ENCODE measurements around the gene TSEN15.
A peak's percentile ranks its signal among the peaks of the same experiment; 100 is the strongest.

TSEN15 gene

DNA sequence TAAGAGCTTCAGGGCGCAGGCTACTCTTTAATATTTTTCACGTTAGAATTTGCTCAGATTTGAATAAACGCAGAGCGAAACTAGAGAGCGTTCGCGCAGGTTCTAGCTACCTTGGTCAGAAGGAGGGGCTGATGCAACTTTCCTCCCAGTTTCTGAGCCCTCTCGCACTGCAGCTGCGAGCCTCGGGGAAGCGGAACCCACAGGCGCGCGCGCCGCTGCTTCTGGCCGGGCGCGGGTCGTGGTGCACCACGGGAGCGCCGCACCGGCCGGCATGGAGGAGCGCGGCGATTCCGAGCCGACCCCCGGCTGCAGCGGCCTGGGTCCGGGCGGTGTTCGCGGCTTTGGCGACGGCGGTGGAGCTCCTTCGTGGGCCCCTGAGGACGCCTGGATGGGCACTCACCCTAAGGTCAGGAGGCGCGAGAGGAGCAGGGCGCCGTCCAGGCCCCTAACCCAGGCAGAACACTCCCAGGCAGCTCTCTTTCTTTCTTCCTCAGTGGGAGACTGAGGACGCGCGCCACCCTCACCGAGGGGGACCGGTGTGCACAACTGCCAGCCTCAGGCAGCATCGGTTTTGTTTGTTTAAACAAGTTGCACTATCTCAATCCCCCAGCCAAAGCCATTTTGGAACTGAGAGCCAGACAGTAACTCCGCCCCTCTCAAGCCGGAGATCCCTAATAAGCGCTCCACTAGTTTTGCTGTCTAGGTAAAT is at the start of gene TSEN15:
Gene TSEN15 (plus strand): TSS at position 246 of the 709 bp plus-strand sequence. CDS start 26 bp downstream, at position 272.
- DNase-seq (ENCODE audit: low read depth in 1 of 2, low spot score in 1 of 2), result peak; percentile 64 to 72

DNA sequence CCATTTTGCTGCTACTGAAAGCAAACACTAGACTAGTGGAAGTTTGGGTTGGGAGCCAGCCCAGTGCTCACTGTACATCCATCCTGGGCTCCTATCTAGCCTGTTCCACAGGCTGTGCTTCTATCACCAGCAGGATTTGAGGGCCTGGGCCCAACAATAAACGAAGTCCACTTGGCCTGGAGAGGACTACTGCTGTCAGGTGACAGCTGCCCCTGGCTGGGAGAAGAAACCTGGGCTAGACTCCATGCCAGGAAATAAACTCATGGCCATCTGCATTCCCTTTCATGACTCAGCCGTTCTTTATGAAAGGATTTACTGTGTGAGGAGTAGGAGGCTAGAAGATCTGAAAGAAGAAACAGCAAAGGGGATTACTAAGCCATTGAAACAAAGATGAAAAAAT is 49.5 kb upstream of the TSEN15 start:
- no peak for DNase-seq (ENCODE audit: low read depth in 1 of 2, low spot score in 1 of 2)

DNA sequence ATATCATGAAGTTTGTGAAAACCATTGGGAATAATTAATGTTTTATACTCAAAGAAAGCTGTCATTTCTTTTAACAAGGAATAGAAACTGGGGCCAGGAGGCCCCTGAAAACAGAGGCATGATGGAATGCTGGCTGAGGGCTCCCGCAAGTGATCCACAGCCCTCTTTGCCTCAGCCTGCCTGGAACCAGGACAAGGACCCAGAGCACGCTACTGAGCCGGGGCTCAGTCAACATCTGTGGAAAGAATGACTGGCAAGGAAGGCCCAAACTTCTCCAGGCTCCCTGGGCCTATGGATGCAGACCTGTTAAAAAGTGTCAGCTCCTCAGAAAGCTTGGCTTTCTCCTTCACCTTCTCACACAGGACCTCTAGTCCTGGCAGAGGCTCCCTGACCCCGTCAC is 46.6 kb upstream of the TSEN15 start:
- DNase-seq (ENCODE audit: low read depth in 1 of 2, low spot score in 1 of 2), result no peak

DNA sequence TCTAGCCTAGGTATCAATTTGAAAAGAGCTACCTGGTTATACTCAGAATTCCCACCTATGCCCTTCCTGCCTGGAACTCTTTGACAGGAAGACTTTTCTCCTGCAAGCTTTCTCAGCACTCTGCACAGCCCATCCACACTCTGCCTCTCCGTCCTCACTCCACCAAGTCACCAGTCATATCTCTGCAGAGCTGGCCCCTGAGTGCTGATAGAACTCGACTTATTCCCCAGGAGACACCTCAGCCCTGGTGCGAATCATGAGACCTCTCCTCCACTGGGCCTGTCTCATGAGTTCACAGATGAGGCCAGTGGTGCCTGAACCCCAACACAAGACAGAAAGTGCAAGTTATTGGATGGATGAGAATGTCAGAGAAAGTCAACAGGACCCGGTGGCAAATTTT is 46.0 kb upstream of the TSEN15 start:
- no peak for DNase-seq (ENCODE audit: low read depth in 1 of 2, low spot score in 1 of 2)

DNA sequence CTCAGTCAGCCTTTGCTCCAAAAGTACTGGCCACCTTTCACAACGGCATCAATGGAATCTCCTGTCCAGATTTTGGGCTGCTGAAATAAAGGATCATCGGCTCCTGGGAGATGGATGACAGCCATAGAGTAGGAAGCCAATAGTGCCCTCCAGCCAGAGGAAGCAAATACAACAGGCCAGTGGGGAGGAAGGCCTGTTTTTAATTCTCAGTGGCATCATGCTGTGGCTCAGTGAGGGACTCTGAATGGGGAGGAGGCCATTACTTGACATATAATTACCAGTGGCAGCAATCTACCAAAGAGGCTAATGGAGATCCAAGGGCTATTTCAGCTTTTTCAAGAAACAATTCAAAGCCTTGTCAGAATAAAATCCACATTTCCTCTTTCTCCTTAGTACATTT is 40.7 kb upstream of the TSEN15 start:
- DNase-seq (ENCODE audit: low read depth in 1 of 2, low spot score in 1 of 2), result no peak

DNA sequence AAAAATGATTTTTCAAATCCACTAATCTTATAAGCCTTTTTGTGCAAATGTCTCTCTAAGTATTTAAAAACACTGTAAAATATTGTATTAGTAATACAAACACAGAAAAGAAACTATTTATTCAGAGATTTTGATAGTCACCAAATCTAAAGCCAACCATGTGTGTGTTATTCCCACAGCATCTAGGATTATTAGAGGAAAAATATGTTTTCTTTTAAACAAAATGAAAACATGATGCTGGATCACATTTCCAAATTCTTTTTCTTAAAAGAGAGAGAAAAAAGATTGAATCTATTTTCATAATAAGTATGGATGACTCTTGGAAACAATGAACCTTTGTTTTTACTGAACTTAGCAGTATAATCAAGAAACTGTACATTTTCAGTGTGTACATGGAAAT is 39.3 kb upstream of the TSEN15 start:
- DNase-seq (ENCODE audit: low read depth in 1 of 2, low spot score in 1 of 2), result no peak

DNA sequence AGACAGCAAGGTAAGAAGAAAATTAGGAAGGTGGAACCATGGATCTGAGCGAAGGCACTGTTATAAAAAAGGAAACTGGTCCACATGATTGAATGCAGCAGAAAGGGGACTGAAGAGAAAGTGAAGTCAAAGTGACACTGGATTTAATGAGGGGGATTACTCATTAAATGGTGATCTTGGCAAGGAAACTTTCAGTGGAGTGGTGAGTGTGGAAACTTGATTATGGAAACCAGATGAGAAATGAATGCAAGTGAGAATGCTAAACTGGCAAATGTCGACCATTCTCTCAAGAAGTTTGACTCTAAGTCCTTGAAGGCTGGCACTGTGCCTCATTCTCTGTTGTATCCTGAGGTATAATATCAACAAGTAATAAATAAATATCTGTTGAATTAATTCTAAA is 37.3 kb upstream of the TSEN15 start:
- DNase-seq (ENCODE audit: low read depth in 1 of 2, low spot score in 1 of 2), result no peak

DNA sequence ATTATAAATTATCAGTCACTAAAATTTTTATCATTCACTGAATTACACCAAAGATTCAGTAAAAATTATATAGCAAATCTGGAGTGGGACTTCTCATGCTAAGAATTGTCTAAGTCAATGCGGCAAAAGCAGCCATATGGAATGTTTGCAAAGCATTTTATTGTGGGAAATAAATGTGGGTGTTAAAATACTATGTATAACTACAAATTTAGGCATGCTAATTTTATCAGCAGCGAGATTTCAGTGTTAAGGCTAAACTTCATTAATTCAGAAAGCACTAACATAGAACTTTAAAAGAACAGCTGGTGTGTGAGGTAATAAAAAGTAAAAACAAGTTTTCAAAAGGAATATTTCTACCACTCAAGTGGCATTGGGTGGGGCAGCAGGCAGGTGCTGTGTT is 35.4 kb upstream of the TSEN15 start:
- no peak for DNase-seq (ENCODE audit: low read depth in 1 of 2, low spot score in 1 of 2)

DNA sequence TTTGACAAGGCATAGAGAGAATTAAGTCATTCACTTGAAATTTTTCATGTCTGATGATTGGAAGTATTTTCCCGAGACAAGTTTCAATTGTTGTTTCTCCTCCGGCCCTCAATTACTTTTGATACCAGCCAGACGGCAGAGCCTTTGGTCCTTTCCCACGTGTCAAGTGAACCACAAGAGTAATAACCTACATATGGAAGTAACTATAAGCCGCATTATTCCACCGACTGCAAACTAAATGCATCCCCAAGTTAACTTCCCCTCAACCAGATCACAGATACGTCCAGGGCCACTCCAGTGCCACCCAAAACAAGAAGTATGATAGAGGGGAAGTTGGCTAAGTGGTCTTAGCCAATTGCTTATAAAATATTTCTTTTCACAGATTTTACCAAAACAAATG is 34.2 kb upstream of the TSEN15 start:
- no peak for DNase-seq (ENCODE audit: low read depth in 1 of 2, low spot score in 1 of 2)

DNA sequence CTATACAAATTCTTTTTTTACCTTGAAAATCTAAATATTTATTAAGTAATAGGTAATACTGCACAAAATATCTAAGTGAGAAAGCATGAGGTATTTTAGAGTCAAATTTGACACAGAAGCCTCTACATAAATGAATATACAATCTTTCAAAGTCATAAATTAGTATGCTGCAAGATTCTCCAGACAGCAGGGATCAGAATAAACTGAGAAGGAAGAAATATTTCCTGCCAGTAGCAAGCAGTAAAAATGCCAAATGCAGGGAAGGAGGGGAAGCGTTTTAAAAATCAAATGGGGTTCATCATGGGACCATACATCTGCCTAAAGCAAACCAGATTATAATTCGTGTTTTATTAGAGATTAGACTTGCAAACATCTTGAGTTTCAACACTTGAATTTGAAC is 32.9 kb upstream of the TSEN15 start:
- no peak for DNase-seq (ENCODE audit: low read depth in 1 of 2, low spot score in 1 of 2)

DNA sequence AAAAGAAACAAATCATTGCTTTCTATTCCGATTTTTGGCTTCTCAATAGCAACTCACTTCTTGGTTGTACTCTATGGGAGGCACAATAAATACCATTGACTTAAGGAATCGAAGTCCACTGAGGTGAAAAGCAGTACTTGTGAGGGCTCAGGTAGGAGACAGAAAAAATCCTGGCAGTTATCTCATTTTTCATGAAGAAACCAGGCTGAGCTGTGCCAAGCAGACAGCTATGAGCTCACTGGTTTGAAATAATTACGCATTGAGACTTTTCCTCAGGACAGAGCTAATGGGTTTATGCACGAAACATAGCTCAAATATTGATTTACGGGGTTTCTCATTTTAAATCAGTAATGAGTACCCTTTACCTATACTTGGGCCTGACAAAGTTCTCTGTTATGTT is 32.5 kb upstream of the TSEN15 start:
- no peak for DNase-seq (ENCODE audit: low read depth in 1 of 2, low spot score in 1 of 2)

DNA sequence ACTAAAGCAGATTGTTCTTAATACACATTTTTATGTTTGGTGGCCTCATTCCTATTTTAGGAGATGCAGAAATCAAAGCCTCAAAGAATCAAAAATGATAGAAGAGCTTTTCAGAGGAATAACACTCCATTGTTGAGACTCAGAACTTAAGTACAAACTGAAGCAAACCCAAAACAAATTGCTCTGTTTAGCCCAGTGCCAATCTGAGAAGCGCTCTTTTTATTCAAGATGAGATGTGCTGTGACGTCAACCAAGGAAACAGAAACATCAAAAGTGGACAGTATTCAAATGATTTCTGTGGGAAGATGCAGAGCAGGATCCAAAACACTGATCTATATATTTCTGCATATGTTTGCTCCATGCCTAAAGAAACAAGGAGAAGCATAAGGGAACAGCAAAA is 32.0 kb upstream of the TSEN15 start:
- DNase-seq (ENCODE audit: low read depth in 1 of 2, low spot score in 1 of 2), result no peak

DNA sequence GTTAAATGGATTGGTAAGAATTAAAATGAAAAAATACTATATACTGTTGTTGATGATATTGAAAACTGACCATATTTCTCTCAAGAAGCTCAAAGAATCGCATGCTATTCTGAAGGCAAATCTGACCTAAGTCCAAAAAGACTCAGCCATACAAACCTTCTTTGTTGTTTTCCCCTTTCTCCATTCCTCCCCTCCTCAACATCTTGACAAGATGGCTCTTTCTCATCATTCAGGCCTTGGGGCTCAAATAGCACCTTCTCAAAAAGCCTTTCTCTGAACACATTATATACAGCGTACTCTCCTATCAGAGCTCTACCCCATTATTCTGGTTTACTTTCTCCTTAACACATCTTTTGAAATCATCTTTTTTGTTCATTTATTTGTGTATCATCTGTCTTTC is 31.2 kb upstream of the TSEN15 start:
- DNase-seq (ENCODE audit: low read depth in 1 of 2, low spot score in 1 of 2), result no peak

DNA sequence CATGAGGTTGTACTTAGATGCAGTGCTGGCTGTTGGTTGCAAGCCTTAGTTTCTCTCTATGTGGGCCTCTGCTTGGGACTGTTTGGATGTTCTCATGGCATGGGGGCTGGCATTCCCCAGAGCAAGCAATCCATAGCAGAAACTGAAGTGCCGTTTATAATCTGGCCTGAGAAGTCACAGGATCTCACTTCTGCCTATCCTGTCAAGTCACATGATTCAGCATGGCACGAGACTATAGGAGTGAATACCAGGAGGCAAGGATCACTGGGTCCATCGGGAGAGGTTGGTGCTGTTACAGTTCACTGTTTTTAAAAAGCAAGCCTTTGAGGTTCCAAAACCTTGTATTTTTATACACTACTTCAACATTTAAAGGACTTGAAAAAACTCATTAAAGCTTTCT is 30.7 kb upstream of the TSEN15 start:
- DNase-seq (ENCODE audit: low read depth in 1 of 2, low spot score in 1 of 2), result no peak

DNA sequence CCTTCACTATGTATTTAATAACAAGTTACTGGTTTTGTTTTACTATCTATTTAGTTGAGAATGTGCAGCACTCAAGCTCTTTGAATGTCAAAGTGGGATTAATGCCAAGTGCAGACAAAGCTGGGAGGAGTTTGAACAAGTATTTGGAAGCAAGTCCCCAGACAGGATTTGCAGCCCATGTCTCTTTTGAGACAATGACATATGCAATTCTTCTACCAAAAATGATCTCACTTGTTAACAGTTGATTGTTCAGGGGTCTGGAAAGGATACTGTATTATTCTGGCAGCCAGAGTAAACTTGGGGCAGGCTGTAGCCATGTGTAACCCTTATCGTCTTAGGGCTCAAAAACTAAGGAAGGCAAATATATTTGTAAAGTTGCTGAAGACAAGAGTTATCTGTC is 29.8 kb upstream of the TSEN15 start:
- DNase-seq (ENCODE audit: low read depth in 1 of 2, low spot score in 1 of 2), result no peak

DNA sequence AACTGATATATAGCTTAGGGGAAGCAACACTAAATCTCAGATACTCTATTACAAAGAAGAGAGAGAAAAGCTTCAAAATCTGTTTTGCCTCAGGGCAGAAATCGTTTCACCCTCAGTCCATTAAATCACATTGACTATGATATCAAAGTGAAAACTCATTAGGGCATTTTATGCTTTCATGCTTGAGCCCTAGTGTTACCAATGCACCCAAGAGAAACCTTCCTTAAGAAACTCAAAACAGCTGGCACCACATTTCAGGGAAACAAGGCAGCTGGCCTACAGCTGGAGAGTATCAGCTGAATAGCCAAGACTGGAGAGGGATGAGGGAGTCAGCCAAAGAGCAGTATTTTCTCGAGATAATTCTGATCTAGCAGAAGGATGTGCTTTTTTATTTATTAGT is 28.9 kb upstream of the TSEN15 start:
- no peak for DNase-seq (ENCODE audit: low read depth in 1 of 2, low spot score in 1 of 2)

DNA sequence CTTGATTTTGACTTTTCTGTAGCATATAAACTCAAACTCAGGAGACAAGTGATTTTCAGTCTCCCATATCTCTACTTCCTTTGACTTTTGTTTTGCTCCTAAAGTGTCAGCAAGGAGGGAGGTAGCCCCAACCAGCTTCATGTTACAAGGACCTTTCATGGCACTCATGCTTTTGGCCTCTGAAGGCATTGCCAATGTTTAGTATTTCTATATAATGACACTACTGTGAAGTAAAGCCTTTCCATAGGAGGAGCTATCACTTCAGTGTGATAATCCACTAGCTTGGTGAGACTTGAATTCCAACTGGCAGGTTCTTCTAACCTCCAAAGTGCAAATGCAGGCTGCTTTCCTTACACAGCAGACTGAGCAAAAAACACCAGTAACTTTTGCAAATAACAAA is 28.4 kb upstream of the TSEN15 start:
- no peak for DNase-seq (ENCODE audit: low read depth in 1 of 2, low spot score in 1 of 2)

DNA sequence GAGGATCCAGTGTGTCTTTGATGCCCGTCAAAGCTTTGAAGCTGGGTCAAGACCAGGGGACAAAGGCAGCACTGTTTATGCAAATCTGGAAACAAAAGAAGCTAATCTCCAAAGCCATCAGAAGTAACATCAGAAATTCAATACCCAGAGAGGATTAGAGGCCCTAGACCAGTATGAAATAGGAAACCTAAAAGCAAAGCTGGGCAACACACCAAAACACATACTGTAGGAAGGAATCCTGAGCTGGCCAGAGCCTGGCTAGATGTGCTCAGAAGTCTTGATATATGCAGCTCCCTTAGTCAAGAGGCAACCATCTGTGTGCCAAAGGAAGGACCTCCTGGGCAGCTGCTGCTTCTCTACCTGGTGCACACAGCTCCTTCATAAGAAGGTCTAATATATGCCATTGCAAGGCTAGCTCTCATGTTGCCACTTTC is 26.3 kb upstream of the TSEN15 start:
- DNase-seq (ENCODE audit: low read depth in 1 of 2, low spot score in 1 of 2), result no peak

DNA sequence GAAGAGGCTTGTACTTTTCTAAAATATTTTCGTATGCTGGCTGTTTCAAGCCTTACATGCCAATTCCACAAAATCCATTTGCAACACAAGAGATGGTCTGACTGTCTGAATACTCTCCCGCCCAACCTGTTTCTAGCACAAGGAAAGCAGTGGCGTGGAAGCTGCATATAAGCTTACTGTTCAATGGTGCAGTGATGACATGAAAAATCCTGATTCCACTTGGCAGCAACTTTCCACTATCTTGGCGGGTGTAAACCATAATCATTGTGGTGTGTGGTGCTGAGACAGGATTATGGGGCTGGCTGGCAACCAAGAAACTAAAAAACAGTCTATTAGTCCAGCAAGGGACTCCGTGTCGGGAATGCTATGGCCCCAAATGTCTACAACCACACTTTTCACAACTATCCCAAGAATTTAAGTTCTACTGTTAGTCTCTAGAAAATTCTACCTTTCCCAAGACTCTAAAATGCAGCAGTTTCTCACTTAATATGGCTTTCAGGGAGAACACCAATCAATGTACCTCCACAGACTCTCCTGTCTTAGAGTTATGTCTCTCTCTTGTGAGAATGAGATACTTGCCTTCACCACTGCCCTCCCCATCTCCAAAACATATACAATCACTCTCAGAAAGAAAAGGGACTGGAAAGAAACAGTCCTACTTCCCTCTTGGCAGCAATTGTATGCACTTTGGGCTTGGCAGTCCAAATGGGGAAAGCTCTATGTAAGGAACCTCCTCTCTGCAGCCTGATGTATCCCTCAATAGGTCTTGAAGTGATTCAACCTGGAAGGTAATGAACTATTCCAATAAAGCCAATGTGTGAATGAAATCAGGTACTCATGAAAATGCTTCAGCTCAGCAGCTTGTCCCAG is 23.5 kb upstream of the TSEN15 start:
- DNase-seq (ENCODE audit: low read depth in 1 of 2, low spot score in 1 of 2), result no peak

DNA sequence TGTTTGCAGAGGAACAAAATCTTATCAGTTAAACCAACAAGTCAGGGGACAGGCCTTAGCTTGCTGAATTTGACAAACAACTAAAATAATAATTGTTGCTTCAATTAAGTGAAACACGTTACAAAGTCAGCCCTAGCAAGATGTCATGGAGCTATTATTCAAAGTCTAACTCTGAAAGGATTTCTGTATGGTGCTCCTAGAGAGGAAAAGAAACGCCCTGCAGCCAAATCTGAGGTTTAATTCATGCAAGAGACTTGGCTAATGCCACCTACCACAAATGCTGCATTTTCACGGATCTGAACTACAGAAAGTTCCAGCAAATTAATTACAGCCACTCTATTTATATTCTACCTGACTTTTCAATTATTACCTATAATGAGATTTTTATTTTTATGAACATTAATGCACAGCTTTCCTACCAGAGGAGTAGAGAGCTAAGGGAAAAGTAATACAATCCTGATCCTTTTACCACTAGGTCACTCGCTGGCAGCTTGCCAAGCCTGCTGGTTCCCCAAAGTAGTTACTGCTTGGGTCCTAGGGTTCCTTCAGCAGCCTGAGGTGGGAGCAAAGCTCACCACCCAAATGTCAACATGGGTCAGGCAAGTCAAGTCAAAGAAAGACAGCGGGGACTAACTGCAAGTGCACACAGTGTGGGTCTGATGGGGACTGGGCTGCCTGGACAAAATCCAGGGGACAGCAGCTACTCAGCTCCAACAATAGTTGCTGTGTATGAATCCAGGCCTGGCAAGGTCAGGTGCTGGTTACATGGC is 22.5 kb upstream of the TSEN15 start:
- no peak for DNase-seq (ENCODE audit: low read depth in 1 of 2, low spot score in 1 of 2)

DNA sequence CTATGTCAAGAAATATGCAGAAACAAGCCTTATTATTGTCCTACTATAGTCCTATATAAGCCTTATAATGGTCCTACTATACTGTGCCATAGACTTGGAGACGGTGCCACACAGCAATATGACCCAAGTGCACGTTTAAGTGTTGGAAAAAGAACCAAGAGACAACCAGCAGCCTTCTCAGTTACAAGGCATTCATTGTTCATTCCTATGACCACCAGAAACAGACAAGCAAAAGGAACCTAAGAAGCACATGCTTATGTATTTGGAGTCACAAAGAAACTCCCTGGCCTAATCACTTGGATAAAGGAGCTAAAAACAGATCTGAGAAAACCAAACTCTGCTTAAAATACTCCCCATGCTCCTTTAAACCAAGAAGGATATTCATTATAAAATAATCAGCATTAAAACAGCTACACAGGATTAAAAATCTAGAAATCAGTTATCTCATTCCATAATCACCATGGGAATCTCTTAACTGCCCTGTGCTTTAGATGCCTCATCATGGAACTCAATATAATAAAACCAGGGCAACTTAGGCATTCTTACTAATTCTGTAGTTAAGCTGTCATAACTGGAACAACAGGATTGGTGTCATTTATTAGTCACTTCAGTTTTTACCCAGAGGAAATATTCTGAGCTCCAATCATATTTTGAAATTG is 21.0 kb upstream of the TSEN15 start:
- no peak for DNase-seq (ENCODE audit: low read depth in 1 of 2, low spot score in 1 of 2)

DNA sequence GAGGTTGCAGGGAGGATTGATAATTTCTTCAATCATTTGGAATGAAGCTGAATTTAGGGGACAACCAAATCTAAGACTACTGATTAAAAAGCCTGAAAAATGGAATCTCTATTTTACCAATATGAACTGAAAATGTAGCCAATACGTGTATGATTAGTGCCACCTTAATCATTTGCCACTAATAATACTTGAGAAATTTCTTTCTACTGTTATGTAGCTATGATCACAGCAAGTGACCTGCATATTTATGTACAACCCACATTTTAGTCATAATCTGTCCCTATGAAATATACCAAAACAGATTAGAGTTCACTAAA is 20.5 kb upstream of the TSEN15 start:
- no peak for DNase-seq (ENCODE audit: low read depth in 1 of 2, low spot score in 1 of 2)
